Ovary (tissue), 9 donors: Measurements from ENCODE around the gene KMT2E. TPM values are rescaled to one million over a fixed set of nuclear protein-coding genes. Genes with fewer than 3 reads are reported as not detected.

Experiments used
- DNase-seq, 5 donors: peaks; one replicate each; pipeline ENCODE4 v3.0.0-alpha.2; 2019 to 2020
- H3K27ac ChIP-seq, 2 donors: fragments of 200-600 bp; one replicate each; pipeline versions ENCODE4 v1.5.1 to v1.8.0; 2019 to 2022
- H3K27me3 ChIP-seq: fragments of 200-600 bp; one replicate; pipeline ENCODE4 v1.8.0; 2022
- H3K36me3 ChIP-seq: fragments of 200-600 bp; sonication (generic); one replicate; pipeline ENCODE4 v1.5.1; 2019
- H3K4me1 ChIP-seq: one replicate; pipeline ENCODE4 v1.8.1; 2013; ENCODE audit warnings: mild to moderate bottlenecking, moderate library complexity; ENCODE audit not compliant: insufficient read depth
- H3K4me3 ChIP-seq: fragments of 200-600 bp; sonication (generic); one replicate; pipeline ENCODE4 v1.5.1; 2017
- H3K9me3 ChIP-seq, 2 donors: fragments of 200-600 bp in 1 of 2; sonication (generic) in 1 of 2; one replicate each; pipeline versions ENCODE4 v1.5.1 to v1.8.1; 2013 to 2019; ENCODE audit warnings: mild to moderate bottlenecking in 1 of 2, moderate library complexity in 1 of 2
- CTCF ChIP-seq, 3 donors: fragments of 450-650 bp in 2 of 3; fragments of 200-600 bp in 1 of 3; IDR thresholded peaks; one replicate each; pipeline versions ENCODE4 v1.5.1 to v1.8.0; 2016 to 2022; ENCODE audit warnings: antibody characterized with exemption in 3 of 3, mild to moderate bottlenecking in 1 of 3
- EP300 ChIP-seq: sonication (generic); formaldehyde crosslinking; IDR thresholded peaks from one replicate; pipeline ENCODE4 v1.6.1; 2017; ENCODE audit warnings: antibody characterized with exemption
- POLR2A ChIP-seq: fragments of 450-650 bp; IDR thresholded peaks from one replicate; pipeline ENCODE4 v1.6.1; 2017; ENCODE audit warnings: antibody characterized with exemption, mild to moderate bottlenecking, moderate library complexity
- WGBS, 3 donors: extraction: QIAGEN DNeasy Blood & Tissue Kit in 1 of 3; methylation state at CpG; one replicate each; pipeline versions ENCODE4 v1.1.5 to v1.1.7; 2013 to 2017; 5-methylcytosine and 5-hydroxymethylcytosine counted together
- intact Hi-C, 4 donors: fragments of 100-400 bp; cut with DNase I; formaldehyde crosslinking; loops; one replicate each; pipeline versions ENCODE4 v1.11.0 to v1.15.1; 2022 to 2023
- polyA plus RNA-seq, 2 donors: library from polyadenylated mRNA; stranded (reverse); fragments of 200-250 nt in 1 of 2; fragments of 350-450 nt in 1 of 2; fragmentation: Illumina TruSeq in 1 of 2; extraction: RNeasy Lipid Tissue Mini Kit (QIAGEN cat#74804) in 1 of 2; gene quantifications; one replicate each; pipeline ENCODE4 v1.2.3, GENCODE V29; 2013 to 2014
- total RNA-seq, 7 donors: library from RNA; depleted of rRNA in 2 of 7; stranded (reverse); fragments of >200 nt in 2 of 7; fragmentation: NEBNext Ultra II Directional in 3 of 7; extraction: Animal tissue kit (Norgen Biotek cat#: 25700) in 3 of 7; gene quantifications; one replicate each; pipeline versions ENCODE4 v1.1.0 to v1.2.4, GENCODE V29; 2016 to 2023
- donor health status: DM: no; HTN: no; CAD: no; lungs with moderate emphysema.
- donor health status: DM: no; HTN: no; CAD: no.
- donor health status: Bipolar disorder and iron deficiency.
- donor health status: DM: yes; HTN: yes; CAD: no.
- donor health status: DM: no; HTN: no; CAD: no.
- donor health status: DM: yes; HTN: yes; CAD: no.

The KMT2E gene
- total and polyA plus RNA-seq, 9 donors: 35.2 to 152 (median 113) TPM

- Histone ChIP-seq H3K36me3 (no peaks in the 10 kb centered on the region), H3K27ac (no peak overlapping the region), H3K27me3 (no peaks in the 10 kb centered on the region), H3K4me3 (no peak overlapping the region), H3K4me1 (peaks cover 1% of the 10 kb centered on the region), H3K9me3 (no peaks in the 10 kb centered on the region)
- no peak for DNase-seq
- TF ChIP-seq EP300: no peak
- intact Hi-C loops: no loop called here
These were observed 125.4 kb downstream of the KMT2E start for GRCh38 chr7:105139381-105139780.

GRCh38 chr7:105141068-105141467 is 127.1 kb downstream of the KMT2E start:
- WGBS, 3 donors: 66 to 70% (median 68%) methylated on average over 6 of the region's 6 CpGs
- H3K27ac ChIP-seq: no peak overlapping the region
- intact Hi-C loops: no loop called here
- no peaks in the 10 kb centered on the region for H3K9me3 ChIP-seq
- H3K4me1 ChIP-seq: peaks cover 1% of the 10 kb centered on the region
- no peak for DNase-seq
- no peak overlapping the region for H3K4me3 ChIP-seq
- H3K36me3 ChIP-seq: no peaks in the 10 kb centered on the region
- H3K27me3 ChIP-seq: no peaks in the 10 kb centered on the region
- TF ChIP-seq CTCF (IDR thresholded peaks at IDR 0.05): no peak
- TF ChIP-seq POLR2A: no peak
- TF ChIP-seq EP300: no peak

- 77 to 82% (median 78%) methylated on average over 3 of the region's 3 CpGs for WGBS, 3 donors
- intact Hi-C loops: no loop called here
- Histone ChIP-seq H3K27ac (no peak overlapping the region), H3K27me3 (no peaks in the 10 kb centered on the region), H3K9me3 (no peaks in the 10 kb centered on the region), H3K4me3 (no peak overlapping the region), H3K36me3 (no peaks in the 10 kb centered on the region), H3K4me1 (no peaks in the 10 kb centered on the region)
- TF ChIP-seq CTCF (IDR thresholded peaks at IDR 0.05): no peak
- no peak for TF ChIP-seq POLR2A
- TF ChIP-seq EP300: no peak
- no peak for DNase-seq
These were observed 135.8 kb downstream of the KMT2E start for GRCh38 chr7:105149827-105150226.

GRCh38 chr7:105151152-105151551 is 137.1 kb downstream of the KMT2E start:
- intact Hi-C loops: no loop called here
- DNase-seq: no peak
- Histone ChIP-seq H3K4me1 (no peaks in the 10 kb centered on the region), H3K27me3 (no peaks in the 10 kb centered on the region), H3K4me3 (no peak overlapping the region), H3K27ac (no peak overlapping the region), H3K9me3 (no peaks in the 10 kb centered on the region), H3K36me3 (no peaks in the 10 kb centered on the region)
- TF ChIP-seq EP300: no peak
- TF ChIP-seq POLR2A: no peak
- TF ChIP-seq CTCF (IDR thresholded peaks at IDR 0.05): no peak
- WGBS, 3 donors: 62 to 76% (median 72%) methylated on average over 3 of the region's 3 CpGs

GRCh38 chr7:105153531-105153930 is 139.5 kb downstream of the KMT2E start:
- WGBS, 3 donors: 78 to 81% (median 81%) methylated on average over 6 of the region's 6 CpGs
- Histone ChIP-seq H3K4me3 (no peak overlapping the region), H3K9me3 (no peaks in the 10 kb centered on the region), H3K4me1 (no peaks in the 10 kb centered on the region), H3K36me3 (no peaks in the 10 kb centered on the region), H3K27me3 (no peaks in the 10 kb centered on the region), H3K27ac (no peak overlapping the region)
- no peak for DNase-seq
- TF ChIP-seq EP300: no peak
- no peak for TF ChIP-seq CTCF (IDR thresholded peaks at IDR 0.05)
- TF ChIP-seq POLR2A: no peak
- intact Hi-C loops: no loop called here
